Ishikawa (cell line): ENCODE data around the gene CNTNAP2.

ENCODE experiments used
- RAD21 ChIP-seq: IDR thresholded peaks from 2 replicates; pipeline ENCODE4 v1.6.1; 2012; ENCODE audit warnings: low read depth
- YY1 ChIP-seq: IDR thresholded peaks from 2 replicates; pipeline ENCODE4 v1.6.1; 2012; ENCODE audit warnings: low read depth
- TF ChIP-seq, protein P1 (sequence below): IDR thresholded peaks from 2 replicates; pipeline ENCODE4 v1.6.1; 2012; ENCODE audit warnings: low read depth, mild to moderate bottlenecking

GRCh38 chr7:146216396-146217041 lies 99.9 kb downstream of the CNTNAP2 start:
- TF ChIP-seq, protein P1, sequence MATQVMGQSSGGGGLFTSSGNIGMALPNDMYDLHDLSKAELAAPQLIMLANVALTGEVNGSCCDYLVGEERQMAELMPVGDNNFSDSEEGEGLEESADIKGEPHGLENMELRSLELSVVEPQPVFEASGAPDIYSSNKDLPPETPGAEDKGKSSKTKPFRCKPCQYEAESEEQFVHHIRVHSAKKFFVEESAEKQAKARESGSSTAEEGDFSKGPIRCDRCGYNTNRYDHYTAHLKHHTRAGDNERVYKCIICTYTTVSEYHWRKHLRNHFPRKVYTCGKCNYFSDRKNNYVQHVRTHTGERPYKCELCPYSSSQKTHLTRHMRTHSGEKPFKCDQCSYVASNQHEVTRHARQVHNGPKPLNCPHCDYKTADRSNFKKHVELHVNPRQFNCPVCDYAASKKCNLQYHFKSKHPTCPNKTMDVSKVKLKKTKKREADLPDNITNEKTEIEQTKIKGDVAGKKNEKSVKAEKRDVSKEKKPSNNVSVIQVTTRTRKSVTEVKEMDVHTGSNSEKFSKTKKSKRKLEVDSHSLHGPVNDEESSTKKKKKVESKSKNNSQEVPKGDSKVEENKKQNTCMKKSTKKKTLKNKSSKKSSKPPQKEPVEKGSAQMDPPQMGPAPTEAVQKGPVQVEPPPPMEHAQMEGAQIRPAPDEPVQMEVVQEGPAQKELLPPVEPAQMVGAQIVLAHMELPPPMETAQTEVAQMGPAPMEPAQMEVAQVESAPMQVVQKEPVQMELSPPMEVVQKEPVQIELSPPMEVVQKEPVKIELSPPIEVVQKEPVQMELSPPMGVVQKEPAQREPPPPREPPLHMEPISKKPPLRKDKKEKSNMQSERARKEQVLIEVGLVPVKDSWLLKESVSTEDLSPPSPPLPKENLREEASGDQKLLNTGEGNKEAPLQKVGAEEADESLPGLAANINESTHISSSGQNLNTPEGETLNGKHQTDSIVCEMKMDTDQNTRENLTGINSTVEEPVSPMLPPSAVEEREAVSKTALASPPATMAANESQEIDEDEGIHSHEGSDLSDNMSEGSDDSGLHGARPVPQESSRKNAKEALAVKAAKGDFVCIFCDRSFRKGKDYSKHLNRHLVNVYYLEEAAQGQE: no peak
- TF ChIP-seq RAD21: no peak
- no peak for TF ChIP-seq YY1
